HG03565 (cell line): ENCODE data around the gene NEAT1.
A peak's percentile ranks its signal among the peaks of the same experiment; 100 is the strongest.

ENCODE experiments used
- ATAC-seq: cut with Tn5 transposase; IDR thresholded peaks from one replicate; pipeline ENCODE4 v1.9.1; 2021; ENCODE audit warnings: mild to moderate bottlenecking, moderate library complexity; ENCODE audit not compliant: unreplicated experiment

Gene NEAT1

GRCh38 chr11:65421794-65422632 is 585 bp upstream of the NEAT1 start:
- ATAC-seq, result no peak

DNA sequence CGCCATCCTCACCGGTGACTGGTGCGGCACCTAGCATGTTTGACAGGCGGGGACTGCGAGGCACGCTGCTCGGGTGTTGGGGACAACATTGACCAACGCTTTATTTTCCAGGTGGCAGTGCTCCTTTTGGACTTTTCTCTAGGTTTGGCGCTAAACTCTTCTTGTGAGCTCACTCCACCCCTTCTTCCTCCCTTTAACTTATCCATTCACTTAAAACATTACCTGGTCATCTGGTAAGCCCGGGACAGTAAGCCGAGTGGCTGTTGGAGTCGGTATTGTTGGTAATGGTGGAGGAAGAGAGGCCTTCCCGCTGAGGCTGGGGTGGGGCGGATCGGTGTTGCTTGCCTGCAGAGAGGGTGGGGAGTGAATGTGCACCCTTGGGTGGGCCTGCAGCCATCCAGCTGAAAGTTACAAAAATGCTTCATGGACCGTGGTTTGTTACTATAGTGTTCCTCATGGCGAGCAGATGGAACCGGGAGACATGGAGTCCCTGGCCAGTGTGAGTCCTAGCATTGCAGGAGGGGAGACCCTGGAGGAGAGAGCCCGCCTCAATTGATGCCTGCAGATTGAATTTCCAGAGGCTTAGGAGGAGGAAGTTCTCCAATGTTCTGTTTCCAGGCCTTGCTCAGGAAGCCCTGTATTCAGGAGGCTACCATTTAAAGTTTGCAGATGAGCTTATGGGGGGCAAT is 1.1 kb downstream of the NEAT1 start:
- ATAC-seq, result no peak

GRCh38 chr11:65424205-65425104 is 1.9 kb downstream of the NEAT1 start:
- no peak for ATAC-seq

DNA sequence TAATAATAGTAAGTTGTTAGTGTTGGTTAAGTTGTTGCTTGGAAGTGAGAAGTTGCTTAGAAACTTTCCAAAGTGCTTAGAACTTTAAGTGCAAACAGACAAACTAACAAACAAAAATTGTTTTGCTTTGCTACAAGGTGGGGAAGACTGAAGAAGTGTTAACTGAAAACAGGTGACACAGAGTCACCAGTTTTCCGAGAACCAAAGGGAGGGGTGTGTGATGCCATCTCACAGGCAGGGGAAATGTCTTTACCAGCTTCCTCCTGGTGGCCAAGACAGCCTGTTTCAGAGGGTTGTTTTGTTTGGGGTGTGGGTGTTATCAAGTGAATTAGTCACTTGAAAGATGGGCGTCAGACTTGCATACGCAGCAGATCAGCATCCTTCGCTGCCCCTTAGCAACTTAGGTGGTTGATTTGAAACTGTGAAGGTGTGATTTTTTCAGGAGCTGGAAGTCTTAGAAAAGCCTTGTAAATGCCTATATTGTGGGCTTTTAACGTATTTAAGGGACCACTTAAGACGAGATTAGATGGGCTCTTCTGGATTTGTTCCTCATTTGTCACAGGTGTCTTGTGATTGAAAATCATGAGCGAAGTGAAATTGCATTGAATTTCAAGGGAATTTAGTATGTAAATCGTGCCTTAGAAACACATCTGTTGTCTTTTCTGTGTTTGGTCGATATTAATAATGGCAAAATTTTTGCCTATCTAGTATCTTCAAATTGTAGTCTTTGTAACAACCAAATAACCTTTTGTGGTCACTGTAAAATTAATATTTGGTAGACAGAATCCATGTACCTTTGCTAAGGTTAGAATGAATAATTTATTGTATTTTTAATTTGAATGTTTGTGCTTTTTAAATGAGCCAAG is 2.7 kb downstream of the NEAT1 start:
- no peak for ATAC-seq

DNA sequence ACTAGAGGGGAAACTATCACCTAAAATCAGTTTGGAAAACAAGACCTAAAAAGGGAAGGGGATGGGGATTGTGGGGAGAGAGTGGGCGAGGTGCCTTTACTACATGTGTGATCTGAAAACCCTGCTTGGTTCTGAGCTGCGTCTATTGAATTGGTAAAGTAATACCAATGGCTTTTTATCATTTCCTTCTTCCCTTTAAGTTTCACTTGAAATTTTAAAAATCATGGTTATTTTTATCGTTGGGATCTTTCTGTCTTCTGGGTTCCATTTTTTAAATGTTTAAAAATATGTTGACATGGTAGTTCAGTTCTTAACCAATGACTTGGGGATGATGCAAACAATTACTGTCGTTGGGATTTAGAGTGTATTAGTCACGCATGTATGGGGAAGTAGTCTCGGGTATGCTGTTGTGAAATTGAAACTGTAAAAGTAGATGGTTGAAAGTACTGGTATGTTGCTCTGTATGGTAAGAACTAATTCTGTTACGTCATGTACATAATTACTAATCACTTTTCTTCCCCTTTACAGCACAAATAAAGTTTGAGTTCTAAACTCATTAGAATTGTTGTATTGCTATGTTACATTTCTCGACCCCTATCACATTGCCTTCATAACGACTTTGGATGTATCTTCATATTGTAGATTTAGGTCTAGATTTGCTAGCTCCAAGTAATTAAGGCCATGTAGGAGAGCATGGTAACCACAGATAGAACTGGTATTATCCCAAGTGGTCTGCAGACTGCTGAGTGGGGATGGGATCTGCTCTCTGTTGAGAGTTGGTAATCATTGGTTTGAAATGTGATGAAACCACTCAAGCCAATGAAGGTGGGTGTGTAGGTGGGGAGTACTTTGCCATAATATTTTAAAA is 3.6 kb downstream of the NEAT1 start:
- peak; percentile 35 for ATAC-seq

GRCh38 chr11:65426839-65427690 is 4.5 kb downstream of the NEAT1 start:
- ATAC-seq, result no peak

GRCh38 chr11:65427691-65428577 is 5.3 kb downstream of the NEAT1 start:
- no peak for ATAC-seq

GRCh38 chr11:65428578-65429067 is 6.0 kb downstream of the NEAT1 start:
- no peak for ATAC-seq

- ATAC-seq, result no peak
These were observed 6.6 kb downstream of the NEAT1 start for GRCh38 chr11:65429068-65429681.

DNA sequence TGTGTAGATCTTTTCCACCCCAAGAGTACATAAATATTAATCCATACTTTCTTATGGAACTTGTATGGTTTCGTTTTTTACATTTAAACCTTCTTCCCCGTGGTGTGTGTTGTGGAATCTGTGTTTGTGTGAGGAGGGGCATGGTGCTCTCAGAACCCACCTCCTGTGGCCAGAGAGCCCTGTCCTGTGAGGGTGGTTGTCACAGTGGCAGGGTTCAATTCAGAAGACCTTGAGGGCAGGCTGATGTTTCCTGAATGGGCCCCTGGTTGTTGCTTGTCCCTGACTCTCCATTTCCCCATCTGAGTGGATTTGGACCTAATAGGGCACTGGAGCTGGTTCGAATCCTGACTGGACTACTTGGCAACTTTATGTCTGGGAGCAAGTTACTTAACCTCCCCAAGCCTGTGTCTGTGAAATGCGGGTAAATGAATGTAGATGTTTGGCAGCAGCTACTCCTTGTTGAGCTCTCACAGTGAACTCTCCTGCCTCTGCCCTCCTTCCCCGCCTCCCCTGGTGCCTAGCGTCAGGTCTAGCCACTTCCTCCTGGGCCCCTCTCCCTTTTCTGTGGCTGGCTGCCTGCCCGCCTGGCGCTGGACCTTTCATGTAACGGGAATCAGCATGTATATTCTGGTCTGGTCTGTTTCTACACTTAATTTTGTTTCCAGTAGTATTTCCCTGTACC is 7.3 kb downstream of the NEAT1 start:
- no peak for ATAC-seq

DNA sequence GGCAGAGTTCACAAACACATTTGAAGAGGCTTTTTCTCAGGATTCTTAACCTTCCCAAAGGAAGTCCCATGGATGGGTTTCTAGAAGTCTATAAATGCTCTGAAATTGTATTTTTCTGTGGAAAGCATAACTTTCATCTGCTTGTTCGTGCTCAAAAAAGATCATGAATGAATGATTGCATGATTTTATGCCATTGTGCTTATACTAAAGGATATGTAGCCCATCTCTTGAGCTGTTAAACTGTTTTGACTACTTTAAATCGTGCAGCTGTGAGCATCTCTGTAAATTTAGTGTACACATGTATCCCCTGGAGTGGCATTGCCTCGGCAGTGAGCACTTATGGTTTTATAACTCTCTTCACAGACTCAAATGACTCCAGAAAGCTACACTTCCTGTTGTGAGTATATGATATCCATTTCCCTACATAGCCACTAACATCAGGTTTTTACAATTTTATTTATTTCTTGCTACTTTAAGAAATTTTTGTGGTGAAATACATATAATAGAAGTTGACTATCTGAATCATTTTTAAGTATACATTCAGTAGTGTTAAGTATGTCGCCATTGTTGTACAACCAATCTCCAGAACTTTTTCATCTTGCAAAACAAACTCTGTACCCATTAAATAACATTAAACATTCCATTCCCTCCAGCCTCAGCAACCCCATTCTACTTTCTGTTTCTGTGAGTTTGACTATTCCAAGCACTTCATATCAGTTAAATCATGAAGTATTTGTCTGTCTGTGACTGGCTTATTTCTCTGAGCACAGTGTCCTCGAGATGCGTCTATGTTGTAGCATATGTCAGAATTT is 8.0 kb downstream of the NEAT1 start:
- ATAC-seq, result no peak

GRCh38 chr11:65431451-65432099 is 9.0 kb downstream of the NEAT1 start:
- no peak for ATAC-seq

DNA sequence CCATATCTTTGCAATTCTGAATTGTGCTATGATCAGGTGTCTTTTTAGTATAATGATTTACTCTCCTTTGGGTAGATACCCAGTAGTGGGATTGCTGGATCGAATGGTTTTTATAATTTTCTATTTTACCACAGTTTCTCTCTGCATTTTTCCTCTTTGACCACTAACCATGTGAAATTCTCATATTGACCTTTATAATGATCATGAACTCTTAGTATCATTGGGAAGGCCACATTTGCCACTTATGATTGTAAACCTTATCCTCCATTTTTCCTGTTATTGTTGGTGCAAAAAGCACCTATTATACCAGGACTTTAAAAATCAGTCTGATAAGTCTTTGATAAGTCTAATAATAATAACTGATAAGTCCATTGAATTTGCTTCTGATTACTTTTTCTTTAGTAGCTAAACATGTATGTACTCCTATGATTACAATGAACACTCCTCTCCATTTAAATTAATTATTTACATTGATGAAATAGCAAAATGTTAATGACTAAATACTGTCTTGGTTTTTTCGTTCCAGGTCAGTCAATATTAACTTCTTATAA is 9.6 kb downstream of the NEAT1 start:
- ATAC-seq, result no peak

DNA sequence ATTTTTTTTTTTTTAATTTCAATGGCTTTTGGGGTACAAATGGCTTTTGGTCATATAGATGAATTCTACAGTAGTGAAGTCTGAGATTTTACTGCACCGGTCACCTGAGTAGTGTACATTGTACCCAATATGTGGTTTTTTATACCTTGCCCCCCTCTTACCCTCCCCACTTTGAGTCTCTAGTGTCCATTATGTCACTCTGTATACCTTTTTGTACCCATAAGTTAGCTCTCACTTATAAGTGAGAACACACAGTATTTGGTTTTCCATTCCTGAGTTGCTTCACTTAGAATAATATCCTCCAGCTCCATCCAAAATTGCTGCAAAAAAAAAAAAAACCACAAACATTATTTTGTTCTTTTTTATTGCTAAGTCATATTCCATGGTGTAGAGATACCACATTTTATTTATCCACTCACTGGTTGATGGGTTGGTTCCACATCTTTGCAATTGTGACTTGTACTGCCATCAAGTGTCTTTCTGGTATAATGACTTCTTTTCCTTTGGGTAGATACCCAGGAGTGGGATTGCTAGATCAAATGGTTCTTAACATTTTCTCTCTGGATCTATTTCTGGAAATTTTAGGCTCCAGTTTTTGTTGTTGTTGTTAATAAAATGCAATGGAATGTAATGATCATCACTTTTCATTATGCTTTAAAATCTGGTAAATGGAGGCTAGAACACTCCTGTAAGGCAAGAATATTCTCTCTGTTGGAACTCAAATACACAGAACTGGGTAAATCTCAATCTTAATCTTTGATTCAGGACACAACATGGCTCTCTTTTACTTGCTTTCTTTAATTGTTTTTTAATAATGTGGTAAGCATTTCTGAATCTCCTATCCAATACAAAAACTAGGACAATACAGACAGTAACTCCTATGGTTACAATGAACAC is 10.3 kb downstream of the NEAT1 start:
- no peak for ATAC-seq
